GM12878 (cell line): ENCODE data around the gene RCN1. TPM values are rescaled to one million over a fixed set of nuclear protein-coding genes. Genes with fewer than 3 reads are reported as not detected.

Source experiments
- ATAC-seq: fragments of 200-7000 bp; cut with Tn5 transposase; 3 replicates; pipeline ENCODE4 v1.9.1; 2020; ENCODE audit warnings: mild to moderate bottlenecking, moderate library complexity
- BruUV-seq: library from RNA; stranded (reverse); fragments of 400-500 nt; replicated peaks from 2 replicates; lab custom pipeline; 2021; lab: Mats Ljungman, UMichigan
- CTCF ChIA-PET: fragments of 300-600 bp; sonication (Branson Sonifier 250); formaldehyde crosslinking; extraction: SDS; loops from one replicate; lab custom pipeline; 2021; ENCODE audit warnings: inconsistent platforms; lab: Yijun Ruan, JAX
- POLR2A ChIA-PET: fragments of 350-600 bp; formaldehyde crosslinking; extraction: SDS; loops from one replicate; lab custom pipeline; 2021; ENCODE audit warnings: inconsistent platforms; lab: Charles Lee
- RAD21 ChIA-PET: fragments of 300-600 bp; sonication (Branson Sonifier 250); formaldehyde crosslinking; loops from one replicate; lab custom pipeline; 2023; ENCODE audit warnings: antibody characterized with exemption; ENCODE audit not compliant: unreplicated experiment; lab: Charles Lee
- SMC1A ChIA-PET: fragments of 300-600 bp; sonication (Branson Sonifier 250); formaldehyde crosslinking; loops from one replicate; lab custom pipeline; 2023; ENCODE audit not compliant: unreplicated experiment, uncharacterized antibody; lab: Charles Lee
- DNase-seq: peaks from one replicate; pipeline ENCODE4 v3.0.0-alpha.2; 2011; ENCODE audit warnings: low read depth, low spot score
- FAIRE-seq: peaks from 3 replicates; lab custom pipeline; 2011; peaks lifted over from hg19 to GRCh38; lab: Jason Lieb, UNC
- H2AFZ ChIP-seq: 2 replicates; pipeline ENCODE4 v1.6.0; 2011; ENCODE audit warnings: low read depth, low read length, control low read depth; ENCODE audit not compliant: control insufficient read depth
- H3K27ac ChIP-seq: 2 replicates; pipeline ENCODE4 v1.5.1; 2011; ENCODE audit warnings: control low read depth; ENCODE audit not compliant: control insufficient read depth, insufficient read depth
- H3K27me3 ChIP-seq, 2 experiments: replicated peaks in 1 of 2; 2 replicates each; pipeline versions ENCODE4 v1.6.0 to v1.6.1; 2011; ENCODE audit warnings: low read length in 1 of 2; ENCODE audit not compliant: control insufficient read depth in 2 of 2, insufficient read depth in 2 of 2
- H3K36me3 ChIP-seq, 2 experiments: 2 replicates each; pipeline ENCODE4 v1.5.1; 2011; ENCODE audit warnings: low read length in 1 of 2; ENCODE audit not compliant: control insufficient read depth in 2 of 2, insufficient read depth in 2 of 2
- H3K4me1 ChIP-seq: 2 replicates; pipeline ENCODE4 v1.6.1; 2011; ENCODE audit warnings: mild to moderate bottlenecking, low read length, moderate library complexity, mixed read lengths; ENCODE audit not compliant: control insufficient read depth, insufficient read depth
- H3K4me2 ChIP-seq: 2 replicates; pipeline ENCODE4 v1.6.0; 2011; ENCODE audit warnings: control low read depth; ENCODE audit not compliant: control insufficient read depth, insufficient read depth
- H3K4me3 ChIP-seq: fragments of 200-600 bp; sonication (generic); 2 replicates; pipeline ENCODE4 v1.5.1; 2016
- H3K79me2 ChIP-seq: 2 replicates; pipeline ENCODE4 v1.6.0; 2011; ENCODE audit warnings: low read length; ENCODE audit not compliant: control insufficient read depth, insufficient read depth
- H3K9ac ChIP-seq: 2 replicates; pipeline ENCODE4 v1.8.0; 2011; ENCODE audit warnings: low read length, control low read depth, mixed read lengths; ENCODE audit not compliant: control insufficient read depth, insufficient read depth
- H3K9me3 ChIP-seq: replicated peaks from 3 replicates; pipeline ENCODE4 v1.5.1; 2011; ENCODE audit warnings: mild to moderate bottlenecking, low read length; ENCODE audit not compliant: control insufficient read depth, insufficient read depth
- H4K20me1 ChIP-seq: 2 replicates; pipeline ENCODE4 v1.6.0; 2011; ENCODE audit not compliant: control insufficient read depth, insufficient read depth
- ATF7 ChIP-seq: fragments of 450-650 bp; IDR thresholded peaks from 2 replicates; pipeline ENCODE4 v1.6.1; 2016; ENCODE audit warnings: low read depth, mild to moderate bottlenecking
- CEBPB ChIP-seq, 2 experiments: fragments of 150-350 bp in 1 of 2; IDR thresholded peaks; 2 replicates each; pipeline ENCODE4 v1.6.1; 2012 to 2014; ENCODE audit warnings: low read depth in 2 of 2, low read length in 2 of 2, borderline replicate concordance in 1 of 2, inconsistent platforms in 1 of 2
- GABPA ChIP-seq: IDR thresholded peaks from 2 replicates; pipeline ENCODE4 v1.6.1; 2014; ENCODE audit warnings: antibody characterized with exemption, low read depth, mild to moderate bottlenecking, inconsistent platforms
- NRF1 ChIP-seq: conservative IDR thresholded peaks from 2 replicates; pipeline ENCODE4 v1.6.1; 2011; ENCODE audit warnings: mild to moderate bottlenecking, low read depth, low read length, improper control_type of control experiment
- PBX3 ChIP-seq: IDR thresholded peaks from 2 replicates; pipeline ENCODE4 v1.6.1; 2011; ENCODE audit warnings: mild to moderate bottlenecking, low read depth, low read length, moderate library complexity; ENCODE audit not compliant: insufficient replicate concordance
- POLR2A ChIP-seq: IDR thresholded peaks from 2 replicates; pipeline ENCODE4 v1.6.1; 2011; ENCODE audit warnings: low read depth, mild to moderate bottlenecking, low read length
- POLR2AphosphoS5 ChIP-seq: IDR thresholded peaks from 2 replicates; pipeline ENCODE4 v1.6.1; 2011; ENCODE audit warnings: mild to moderate bottlenecking, low read length, inconsistent platforms
- ZBTB11 ChIP-seq: fragments of 450-650 bp; formaldehyde crosslinking; IDR thresholded peaks from 2 replicates; pipeline ENCODE4 v1.5.0; 2022; ENCODE audit warnings: mild to moderate bottlenecking, missing genetic modification characterization
- ZNF384 ChIP-seq: IDR thresholded peaks from 2 replicates; pipeline ENCODE4 v1.6.1; 2012; ENCODE audit warnings: low read depth, mild to moderate bottlenecking, low read length, improper control_type of control experiment, borderline replicate concordance
- ZSCAN29 ChIP-seq: fragments of 450-650 bp; IDR thresholded peaks from 2 replicates; pipeline ENCODE4 v1.6.1; 2017; ENCODE audit warnings: mild to moderate bottlenecking, moderate library complexity
- WGBS: methylation state at CpG from one replicate; pipeline ENCODE4 v1.1.6; 2016; ENCODE audit warnings: low lambda C conversion rate; ENCODE audit not compliant: insufficient replicate concordance, insufficient coverage; ENCODE audit errors: missing lambda C conversion rate; 5-methylcytosine and 5-hydroxymethylcytosine counted together
- in situ Hi-C: fragments of 300-500 bp; cut with MboI; formaldehyde crosslinking; loops from 9 replicates; pipeline ENCODE4 v1.14.3; 2018; ENCODE audit warnings: mixed read lengths
- intact Hi-C: fragments of 100-400 bp; cut with micrococcal nuclease; formaldehyde crosslinking; loops from one replicate; pipeline ENCODE4 v1.14.2; 2022; ENCODE audit not compliant: unreplicated experiment
- polyA plus RNA-seq, 11 experiments: library from polyadenylated mRNA; depleted of rRNA in 4 of 11; unstranded in 6 of 11; stranded (reverse) in 5 of 11; fragments of >200 nt; fragmentation: Nextera tagmentation in 4 of 11; fragmentation: Illumina TruSeq in 1 of 11; extraction: Ambion mirVana in 4 of 11; extraction: Trizol in 1 of 11; gene quantifications; 1 replicate in 1 of 11; 2 replicates in 10 of 11; pipeline versions ENCODE4 v1.2.1 to v1.2.3, GENCODE V29; 2011 to 2016; ENCODE audit warnings: inconsistent platforms in 2 of 11, missing spikeins in 2 of 11, low read depth in 1 of 11
- total RNA-seq, 4 experiments: library from RNA; depleted of rRNA in 3 of 4; stranded (reverse); fragments of >200 nt in 3 of 4; fragmentation: Illumina TruSeq in 1 of 4; extraction: Trizol in 1 of 4; gene quantifications; 2 replicates each; pipeline versions ENCODE4 v1.2.1 to v1.2.3, GENCODE V29; 2013 to 2021
- TF ChIP-seq, protein P1 (sequence below): IDR thresholded peaks from 2 replicates; pipeline ENCODE4 v1.6.1; 2011; ENCODE audit warnings: borderline replicate concordance, low read depth, mild to moderate bottlenecking, moderate library complexity, low read length; ENCODE audit not compliant: insufficient read depth, poor library complexity, severe bottlenecking
- TF ChIP-seq, protein P2 (sequence below): fragments of 450-650 bp; IDR thresholded peaks from 2 replicates; pipeline ENCODE4 v1.6.1; 2017; ENCODE audit warnings: antibody characterized with exemption, mild to moderate bottlenecking, moderate library complexity
- TF ChIP-seq, protein P3 (sequence below): IDR thresholded peaks from 2 replicates; pipeline ENCODE4 v1.6.1; 2012; ENCODE audit warnings: low read depth, low read length, improper control_type of control experiment

RCN1 gene
- total and polyA plus RNA-seq, 10 of the 15 experiments (the other 5 are each of a cell fraction or from before 2014, with no cell fraction given), result 17.6 to 76.7 (median 56.4) TPM

GRCh38 chr11:32059686-32060462 lies 31.0 kb upstream of the RCN1 start:
- WGBS, result 45% methylated on average over 6 of the region's 6 CpGs
- no peak for ATAC-seq
- in situ Hi-C loops (no loop called here), intact Hi-C loops (loop anchor here (10.0 kb wide), 1 partner anchor 235 kb away; no protein-coding TSS in a partner anchor)
- DNase-seq, result no peak
- H2AFZ ChIP-seq, result no peak overlapping the region
- no peaks in the 10 kb centered on the region for H3K27me3 ChIP-seq
- no peak for FAIRE-seq
- CTCF ChIA-PET, result interaction anchor here (1.3 to 2.0 kb wide), 2 partner anchors 8 to 94 kb away, joined by 3 to 8 read pairs; no protein-coding TSS in a partner anchor
- no peak overlapping the region for H3K9ac ChIP-seq
- SMC1A ChIA-PET, result interaction anchor here (1.0 to 1.2 kb wide), 2 partner anchors 16 to 24 kb away, joined by 3 read pairs; no protein-coding TSS in a partner anchor
- H3K27ac ChIP-seq, result no peak overlapping the region
- H3K4me1 ChIP-seq, result no peaks in the 10 kb centered on the region
- no peaks in the 10 kb centered on the region for H3K36me3 ChIP-seq
- no peak overlapping the region for H3K4me3 ChIP-seq
- no TSS peak for BruUV-seq
- no peaks in the 10 kb centered on the region for H3K9me3 ChIP-seq
- RAD21 ChIA-PET, result interaction anchor here (0.6 kb wide), 1 partner anchor 376 kb away, joined by 4 read pairs; no protein-coding TSS in a partner anchor
- no peak overlapping the region for H3K4me2 ChIP-seq
- no peaks in the 10 kb centered on the region for H4K20me1 ChIP-seq
- no peaks in the 10 kb centered on the region for H3K79me2 ChIP-seq
- POLR2A ChIA-PET, result no interaction called here
- TF ChIP-seq GABPA (no peak), ZSCAN29 (no peak), POLR2AphosphoS5 (no peak), ZNF384 (no peak), PBX3 (no peak), POLR2A (no peak), ZBTB11 (no peak), CEBPB (IDR thresholded peaks at IDR 0.05; ENCODE audit: borderline replicate concordance in 1 of 2, low read depth in 2 of 2, low read length in 2 of 2) (no peak), ATF7 (no peak), NRF1 (no peak)
- TF ChIP-seq, protein P1, sequence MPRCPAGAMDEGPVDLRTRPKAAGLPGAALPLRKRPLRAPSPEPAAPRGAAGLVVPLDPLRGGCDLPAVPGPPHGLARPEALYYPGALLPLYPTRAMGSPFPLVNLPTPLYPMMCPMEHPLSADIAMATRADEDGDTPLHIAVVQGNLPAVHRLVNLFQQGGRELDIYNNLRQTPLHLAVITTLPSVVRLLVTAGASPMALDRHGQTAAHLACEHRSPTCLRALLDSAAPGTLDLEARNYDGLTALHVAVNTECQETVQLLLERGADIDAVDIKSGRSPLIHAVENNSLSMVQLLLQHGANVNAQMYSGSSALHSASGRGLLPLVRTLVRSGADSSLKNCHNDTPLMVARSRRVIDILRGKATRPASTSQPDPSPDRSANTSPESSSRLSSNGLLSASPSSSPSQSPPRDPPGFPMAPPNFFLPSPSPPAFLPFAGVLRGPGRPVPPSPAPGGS, result no peak
- TF ChIP-seq, protein P2, sequence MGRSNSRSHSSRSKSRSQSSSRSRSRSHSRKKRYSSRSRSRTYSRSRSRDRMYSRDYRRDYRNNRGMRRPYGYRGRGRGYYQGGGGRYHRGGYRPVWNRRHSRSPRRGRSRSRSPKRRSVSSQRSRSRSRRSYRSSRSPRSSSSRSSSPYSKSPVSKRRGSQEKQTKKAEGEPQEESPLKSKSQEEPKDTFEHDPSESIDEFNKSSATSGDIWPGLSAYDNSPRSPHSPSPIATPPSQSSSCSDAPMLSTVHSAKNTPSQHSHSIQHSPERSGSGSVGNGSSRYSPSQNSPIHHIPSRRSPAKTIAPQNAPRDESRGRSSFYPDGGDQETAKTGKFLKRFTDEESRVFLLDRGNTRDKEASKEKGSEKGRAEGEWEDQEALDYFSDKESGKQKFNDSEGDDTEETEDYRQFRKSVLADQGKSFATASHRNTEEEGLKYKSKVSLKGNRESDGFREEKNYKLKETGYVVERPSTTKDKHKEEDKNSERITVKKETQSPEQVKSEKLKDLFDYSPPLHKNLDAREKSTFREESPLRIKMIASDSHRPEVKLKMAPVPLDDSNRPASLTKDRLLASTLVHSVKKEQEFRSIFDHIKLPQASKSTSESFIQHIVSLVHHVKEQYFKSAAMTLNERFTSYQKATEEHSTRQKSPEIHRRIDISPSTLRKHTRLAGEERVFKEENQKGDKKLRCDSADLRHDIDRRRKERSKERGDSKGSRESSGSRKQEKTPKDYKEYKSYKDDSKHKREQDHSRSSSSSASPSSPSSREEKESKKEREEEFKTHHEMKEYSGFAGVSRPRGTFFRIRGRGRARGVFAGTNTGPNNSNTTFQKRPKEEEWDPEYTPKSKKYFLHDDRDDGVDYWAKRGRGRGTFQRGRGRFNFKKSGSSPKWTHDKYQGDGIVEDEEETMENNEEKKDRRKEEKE, result no peak
- TF ChIP-seq, protein P3, sequence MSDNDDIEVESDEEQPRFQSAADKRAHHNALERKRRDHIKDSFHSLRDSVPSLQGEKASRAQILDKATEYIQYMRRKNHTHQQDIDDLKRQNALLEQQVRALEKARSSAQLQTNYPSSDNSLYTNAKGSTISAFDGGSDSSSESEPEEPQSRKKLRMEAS, result no peak
